Heart left ventricle (tissue), 16 donors: Measurements from ENCODE around the gene ANGPTL5. TPM values are rescaled to one million over a fixed set of nuclear protein-coding genes. Genes with fewer than 3 reads are reported as not detected.

ENCODE experiments used
- ATAC-seq, 4 donors: fragments of 200-7000 bp; cut with Tn5 transposase; one replicate each; pipeline ENCODE4 v1.9.1; 2020 to 2022; ENCODE audit warnings: moderate library complexity in 4 of 4, mild to moderate bottlenecking in 3 of 4, moderate number of reproducible peaks in 1 of 4
- DNase-seq, 5 donors: peaks; one replicate each; pipeline ENCODE4 v3.0.0-alpha.2; 2020
- H3K27ac ChIP-seq, 12 donors: fragments of 200-600 bp; sonication (generic) in 4 of 12; one replicate each; pipeline versions ENCODE4 v1.5.0 to v1.8.0; 2016 to 2022; ENCODE audit warnings: mild to moderate bottlenecking in 2 of 12
- H3K27me3 ChIP-seq, 9 donors: fragments of 200-600 bp; sonication (generic) in 2 of 9; one replicate each; pipeline versions ENCODE4 v1.5.1 to v1.8.0; 2016 to 2022; ENCODE audit warnings: mild to moderate bottlenecking in 3 of 9
- H3K36me3 ChIP-seq, 9 donors: fragments of 200-600 bp; sonication (generic) in 2 of 9; one replicate each; pipeline versions ENCODE4 v1.5.0 to v1.8.0; 2018 to 2022; ENCODE audit warnings: mild to moderate bottlenecking in 2 of 9
- H3K4me1 ChIP-seq, 12 donors: fragments of 200-600 bp; sonication (generic) in 4 of 12; one replicate each; pipeline versions ENCODE4 v1.5.0 to v1.8.0; 2016 to 2022; ENCODE audit warnings: mild to moderate bottlenecking in 3 of 12
- H3K4me3 ChIP-seq, 12 donors: fragments of 200-600 bp; sonication (generic) in 4 of 12; one replicate each; pipeline versions ENCODE4 v1.5.0 to v1.8.0; 2017 to 2022; ENCODE audit warnings: mild to moderate bottlenecking in 9 of 12, moderate library complexity in 4 of 12
- H3K9me3 ChIP-seq, 12 donors: fragments of 200-600 bp; sonication (generic) in 4 of 12; one replicate each; pipeline versions ENCODE4 v1.5.0 to v1.8.0; 2016 to 2022; ENCODE audit warnings: mild to moderate bottlenecking in 1 of 12
- CTCF ChIP-seq, 12 donors: fragments of 200-600 bp; sonication (generic) in 4 of 12; IDR thresholded peaks; one replicate each; pipeline versions ENCODE4 v1.5.0 to v1.8.0; 2018 to 2022; ENCODE audit warnings: antibody characterized with exemption in 12 of 12, mild to moderate bottlenecking in 5 of 12
- POLR2A ChIP-seq, 2 donors: fragments of 450-650 bp; IDR thresholded peaks; one replicate each; pipeline ENCODE4 v1.6.1; 2017; ENCODE audit warnings: antibody characterized with exemption in 2 of 2, mild to moderate bottlenecking in 2 of 2, moderate library complexity in 2 of 2
- WGBS, 4 donors: extraction: QIAGEN DNeasy Blood & Tissue Kit in 2 of 4; methylation state at CpG; one replicate each; pipeline versions ENCODE4 v1.1.5 to v1.1.7; 2013 to 2018; 5-methylcytosine and 5-hydroxymethylcytosine counted together
- intact Hi-C, 10 donors: fragments of 100-400 bp; cut with DNase I; formaldehyde crosslinking; loops; one replicate each; pipeline versions ENCODE4 v1.11.1 to v1.14.2; 2022
- polyA plus RNA-seq, 2 donors: library from polyadenylated mRNA; stranded (reverse); fragments of 200-250 nt; gene quantifications; one replicate each; pipeline ENCODE4 v1.2.3, GENCODE V29; 2013
- total RNA-seq, 9 donors: library from RNA; depleted of rRNA in 2 of 9; stranded (reverse); fragments of >200 nt in 2 of 9; fragmentation: NEBNext Ultra II Directional in 3 of 9; extraction: Animal tissue kit (Norgen Biotek cat#: 25700) in 3 of 9; gene quantifications; one replicate each; pipeline versions ENCODE4 v1.1.0 to v1.2.4, GENCODE V29; 2016 to 2023
- donor health status: ischemic (EF 13 %, LVEDD 7.1; RV severe dilation, severe dysfunction).
- donor health status: healthy with polysubstance abuse.
- donor health status: DM: no; HTN: yes; CAD: no.
- donor health status: DM: no; HTN: no; CAD: no.
- donor health status: ischemic (EF 25% LVEDD 6.9; RV normal size, moderate dysfunction).
- donor health status: ischemic (EF 25% LVEDD 5.7; RV mildly dilated, moderate dysfunction).
- donor health status: healthy.
- donor health status: DM: yes; HTN: yes; CAD: no.
- donor health status: ischemic (EF 35%, LVEDD 5.7; RV mildly dilated, moderate dysfunction).
- donor health status: nonischemic (EF 11% LVEDD 7.7; RV severe dilation, severe dysfunction).
- donor health status: DM: yes; HTN: yes; CAD: no.
- donor health status: PGD.
- donor health status: ischemic (EF 29% LVEDD 5.4; RV normal size, mild dysfunction).
- donor health status: nonischemic (EF 23%, LVEDD 6.1; RV moderate dilation, normal function).

Gene ANGPTL5
- total and polyA plus RNA-seq, 11 donors: 0.10 to 1.8 (median 0.77) TPM

- intact Hi-C loops: loop anchor here (2.0 to 10.0 kb wide), 6 partner anchors 391 to 863 kb away; no protein-coding TSS in a partner anchor
- TF ChIP-seq CTCF (IDR thresholded peaks at IDR 0.05): peak; percentile 21 to 63 (median 36)
- TF ChIP-seq POLR2A (IDR thresholded peaks at IDR 0.05): no peak
- no peak for DNase-seq
- H3K9me3 ChIP-seq: peaks cover 0 to 3% (median 0%) of the 10 kb centered on the region in 12 donors
- H3K27me3 ChIP-seq: no peaks in the 10 kb centered on the region
- H3K36me3 ChIP-seq: no peaks in the 10 kb centered on the region
- H3K4me3 ChIP-seq: no peak overlapping the region
- ATAC-seq: no peak
- H3K4me1 ChIP-seq: no peaks in the 10 kb centered on the region
- 18 to 25% (median 21%) methylated on average over 2 of the region's 2 CpGs for WGBS, 4 donors
- no peak overlapping the region for H3K27ac ChIP-seq
Observed at GRCh38 chr11:101848262-101848661, 68.1 kb downstream of the ANGPTL5 start.

- H3K9me3 ChIP-seq: peaks cover 0 to 3% (median 0%) of the 10 kb centered on the region in 12 donors
- no peak for DNase-seq
- ATAC-seq: no peak
- H3K27me3 ChIP-seq: no peaks in the 10 kb centered on the region
- no peak overlapping the region for H3K27ac ChIP-seq
- TF ChIP-seq POLR2A (IDR thresholded peaks at IDR 0.05) (no peak), CTCF (IDR thresholded peaks at IDR 0.05) (no peak)
- no peak overlapping the region for H3K4me3 ChIP-seq
- no peaks in the 10 kb centered on the region for H3K4me1 ChIP-seq
- H3K36me3 ChIP-seq: no peaks in the 10 kb centered on the region
- intact Hi-C loops: loop anchor here in 8 of 10 donors (5.0 to 10.0 kb wide), 5 partner anchors 387 to 860 kb away; no protein-coding TSS in a partner anchor
Observed at GRCh38 chr11:101844608-101845007, 71.7 kb downstream of the ANGPTL5 start.

- intact Hi-C loops: loop anchor here in 4 of 10 donors (10.0 kb wide), 3 partner anchors 386 to 856 kb away; no protein-coding TSS in a partner anchor
- Histone ChIP-seq H3K9me3 (peaks cover 0 to 4% (median 0%) of the 10 kb centered on the region in 12 donors), H3K27ac (no peak overlapping the region), H3K27me3 (no peaks in the 10 kb centered on the region), H3K4me1 (no peaks in the 10 kb centered on the region), H3K36me3 (no peaks in the 10 kb centered on the region), H3K4me3 (no peak overlapping the region)
- DNase-seq (no peak), ATAC-seq (no peak)
- WGBS, 4 donors: 35 to 76% (median 67%) methylated on average over 2 of the region's 2 CpGs
- TF ChIP-seq POLR2A (IDR thresholded peaks at IDR 0.05): no peak
- TF ChIP-seq CTCF (IDR thresholded peaks at IDR 0.05): no peak
Observed at GRCh38 chr11:101840704-101841103, 75.6 kb downstream of the ANGPTL5 start.

Other genes starting within 250 kb of the ANGPTL5 start
- gene CEP126, start 1.5 kb downstream of the ANGPTL5 start, total RNA-seq: 1 to 10 TPM in 5 of 9 donors, under 1 TPM in 4; 0.82 to 1.8 (median 1.1) TPM
- under 1 TPM; 0.26 to 0.88 TPM for gene CEP126, start 1.5 kb downstream of the ANGPTL5 start, polyA plus RNA-seq
- gene CFAP300, start 130.9 kb upstream of the ANGPTL5 start, total RNA-seq: under 1 TPM in 7 of 9 donors, not detected in 2; 0.28 to 0.83 (median 0.50) TPM
- gene CFAP300, start 130.9 kb upstream of the ANGPTL5 start, polyA plus RNA-seq: under 1 TPM; 0.15 to 0.50 TPM
- 10 to 100 TPM; 45.6 to 93.0 (median 80.6) TPM for gene YAP1, start 193.9 kb upstream of the ANGPTL5 start, total RNA-seq
- gene YAP1, start 193.9 kb upstream of the ANGPTL5 start, polyA plus RNA-seq: 10 to 100 TPM; 15.2 to 38.6 TPM